Activated CD4-positive, alpha-beta T cell treated with anti-CD3 and anti-CD28 coated beads for 4 hours (primary cell): Measurements from ENCODE around the gene HOMER2.
"Not testable (repeated sequence)": the region's sequence is repeated elsewhere in the genome, so short reads cannot be mapped to it uniquely, and the experiment has no call there.

ENCODE experiments used
- DNase-seq, 2 donors: peaks; one replicate each; pipeline ENCODE4 v3.0.0-alpha.2; 2020

The HOMER2 gene

DNA sequence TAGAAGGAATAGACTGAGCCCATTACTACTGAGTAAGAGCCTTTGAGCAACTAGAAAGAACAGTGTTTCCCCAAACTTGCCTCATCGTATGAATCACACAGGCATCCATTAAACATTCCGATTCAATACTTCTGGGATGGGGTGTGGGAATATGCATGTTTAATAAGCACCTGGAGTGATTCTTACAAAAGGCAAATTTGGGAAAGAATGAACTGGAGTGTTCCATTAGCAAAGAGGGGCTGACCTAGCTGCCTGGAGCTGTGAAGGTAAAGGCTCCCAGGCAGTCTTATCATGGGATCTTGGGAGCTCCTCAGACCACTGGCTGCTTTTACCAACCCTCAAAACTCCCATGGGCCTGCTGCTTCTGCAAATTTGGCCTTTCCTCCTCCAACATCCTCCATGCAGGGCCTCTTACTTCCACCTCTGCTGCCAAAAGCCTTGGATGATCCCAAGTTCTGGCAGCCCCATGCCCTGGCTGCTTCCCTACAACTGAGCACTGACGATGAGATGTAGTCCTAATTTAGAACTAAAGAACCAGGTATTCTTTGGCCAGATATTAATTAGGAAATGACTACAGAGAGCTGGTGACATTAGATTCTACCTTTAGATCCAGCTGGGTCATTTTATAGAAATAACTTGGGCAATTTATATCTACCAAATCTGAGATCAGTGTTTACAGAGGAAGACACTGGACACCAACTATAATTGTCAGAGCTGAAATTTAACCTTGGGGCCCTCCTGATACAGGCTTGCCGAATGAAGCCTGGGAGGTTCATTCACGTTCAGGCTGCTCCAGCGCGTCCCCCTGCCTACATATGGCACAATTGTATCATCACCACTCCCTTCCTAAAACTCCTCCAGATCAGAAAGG, 11.2 kb upstream of the HOMER2 start:
- DNase-seq, result no peak

DNA sequence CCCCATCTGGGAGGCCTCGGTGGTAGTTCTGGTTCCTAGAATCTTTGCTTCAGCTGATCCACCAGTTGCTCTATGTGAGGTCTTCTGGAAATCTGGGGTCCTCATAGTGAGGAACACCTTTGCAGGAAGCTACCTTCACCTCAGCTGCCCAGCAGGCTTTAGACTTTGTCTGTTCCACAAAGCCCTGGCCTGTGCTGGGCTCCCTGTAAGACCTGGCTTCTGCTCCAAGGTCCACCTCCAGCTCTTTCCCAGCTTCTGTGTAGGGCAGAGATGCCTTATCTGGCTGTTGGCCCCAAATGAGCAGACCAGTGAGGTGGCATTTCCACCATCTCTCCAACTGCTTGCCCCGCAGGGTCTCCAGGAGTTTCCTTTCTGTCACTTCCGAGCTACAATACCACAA, 8.2 kb upstream of the HOMER2 start:
- no peak for DNase-seq

GRCh38 chr15:82959423-82959822, 6.9 kb upstream of the HOMER2 start:
- DNase-seq, result no peak

DNA sequence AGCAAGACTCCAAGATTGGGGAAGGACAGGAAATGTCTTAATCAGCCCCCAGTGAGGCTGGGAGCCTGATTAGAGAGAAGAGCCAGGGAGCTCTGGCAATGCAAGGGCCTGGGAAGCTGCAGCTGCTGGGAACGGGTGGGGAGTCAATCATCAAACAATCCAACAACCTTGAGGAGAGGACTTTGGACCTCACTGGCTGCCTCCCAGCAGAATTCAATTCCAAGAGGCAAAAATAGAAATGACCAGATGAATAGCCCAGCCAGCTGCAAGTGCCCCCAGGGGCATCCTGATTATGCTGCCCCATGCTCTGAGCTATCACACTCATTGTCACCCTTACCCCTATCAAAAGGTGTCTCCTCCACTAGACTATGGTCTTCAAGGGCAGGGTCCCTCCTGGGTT, 6.1 kb upstream of the HOMER2 start:
- no peak for DNase-seq

- DNase-seq, result no peak
These were observed 905 bp downstream of the HOMER2 start for GRCh38 chr15:82951472-82952157.

DNA sequence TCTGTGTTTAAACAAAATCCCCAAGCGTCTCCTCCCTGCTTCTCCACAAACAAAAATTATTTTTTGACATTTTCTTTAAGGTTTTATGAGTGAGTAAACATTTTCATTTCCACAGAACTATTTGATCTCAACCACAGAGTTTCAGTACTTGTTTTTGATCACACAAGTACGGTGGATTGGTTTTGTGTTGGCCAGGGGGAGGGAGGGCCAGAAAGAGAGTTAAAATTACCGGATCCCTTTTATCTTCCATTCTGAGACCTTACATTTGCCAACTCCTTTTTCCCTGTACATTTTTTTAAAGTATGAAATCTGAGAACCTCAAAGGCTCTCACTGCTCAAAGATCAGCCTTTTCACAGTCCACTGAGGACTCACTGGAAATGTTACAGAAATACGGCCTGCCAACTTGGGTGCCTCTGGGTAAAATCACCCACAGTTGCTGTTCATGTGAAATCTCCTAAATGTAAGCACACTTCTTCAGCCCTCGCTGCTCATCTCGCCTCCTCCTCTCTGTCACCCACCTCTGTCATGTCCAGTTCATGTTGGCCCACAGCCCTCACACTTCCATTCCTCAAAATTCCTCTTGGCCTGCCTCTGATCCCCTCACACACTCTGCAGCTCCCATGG, 1.7 kb downstream of the HOMER2 start:
- no peak for DNase-seq

- DNase-seq, result no peak
These were observed 2.2 kb downstream of the HOMER2 start for GRCh38 chr15:82950295-82950694.

DNA sequence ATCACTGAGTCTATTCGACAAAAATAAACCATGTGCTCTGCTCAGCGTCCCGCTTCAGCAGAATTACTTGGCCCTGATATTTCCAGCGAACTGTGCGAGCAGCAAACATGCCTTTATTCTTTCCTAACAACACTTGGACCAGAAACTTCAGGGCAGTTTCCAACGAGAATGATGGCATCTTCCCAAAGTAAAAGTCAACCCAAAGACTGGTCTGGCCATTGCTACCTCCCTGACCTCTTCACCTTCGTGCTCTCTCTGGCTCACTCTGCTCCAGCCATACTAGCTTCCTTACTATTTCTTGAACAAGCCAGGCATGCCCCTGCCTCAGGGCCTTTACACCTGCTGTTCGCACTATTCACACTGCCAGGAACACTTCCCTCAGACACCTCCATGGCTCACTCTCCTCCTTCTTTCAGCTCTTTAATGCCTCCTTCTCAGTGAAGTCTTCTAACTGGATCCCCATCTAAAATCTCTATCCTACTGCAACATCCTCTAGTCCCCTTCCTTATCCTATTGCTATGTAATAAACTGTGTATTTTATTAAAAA, 6.3 kb downstream of the HOMER2 start:
- no peak for DNase-seq

- DNase-seq, result no peak
These were observed 7.2 kb downstream of the HOMER2 start for GRCh38 chr15:82945326-82945725.

DNA sequence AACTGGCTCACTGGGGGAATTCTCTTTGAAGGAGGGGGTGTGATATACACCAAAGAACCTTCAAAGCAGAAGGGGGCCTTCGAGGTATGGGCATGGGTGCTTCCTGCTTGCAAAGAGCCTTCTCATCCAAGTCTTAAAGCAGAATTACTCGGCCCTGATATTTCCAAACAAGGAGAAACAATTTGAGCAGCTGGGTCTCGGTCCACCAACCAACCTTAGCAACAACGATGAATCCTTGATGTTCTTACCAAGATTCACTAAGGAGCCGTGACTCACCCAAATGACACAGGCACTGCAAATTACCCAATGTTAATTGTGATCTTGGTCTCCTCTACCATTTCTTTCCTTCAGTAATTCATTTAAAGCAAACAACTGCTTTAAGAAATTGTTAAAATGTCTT, 7.7 kb downstream of the HOMER2 start:
- DNase-seq, result no peak

- no peak for DNase-seq
These were observed 8.5 kb downstream of the HOMER2 start for GRCh38 chr15:82944056-82944455.

GRCh38 chr15:82943176-82943575, 9.3 kb downstream of the HOMER2 start:
- no peak for DNase-seq

DNA sequence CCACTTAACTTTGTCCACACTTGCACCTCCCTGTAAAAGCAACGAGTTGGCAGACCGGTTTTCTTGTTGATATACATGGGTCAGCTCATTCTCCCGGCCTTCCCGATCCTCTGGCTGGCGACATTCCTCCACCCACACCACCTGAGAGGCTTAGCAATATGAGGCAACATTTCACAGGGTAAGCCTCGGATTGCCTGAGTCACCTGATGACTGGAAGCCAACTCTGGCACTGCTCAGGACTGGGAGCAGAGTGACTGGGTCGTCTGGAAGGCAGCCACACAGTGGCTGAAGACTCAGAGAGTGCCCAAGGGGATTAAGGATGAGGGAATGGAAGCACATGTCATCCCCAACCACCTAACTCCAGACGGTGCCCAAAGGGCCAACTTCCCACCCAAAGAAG, 9.8 kb downstream of the HOMER2 start:
- no peak for DNase-seq

DNA sequence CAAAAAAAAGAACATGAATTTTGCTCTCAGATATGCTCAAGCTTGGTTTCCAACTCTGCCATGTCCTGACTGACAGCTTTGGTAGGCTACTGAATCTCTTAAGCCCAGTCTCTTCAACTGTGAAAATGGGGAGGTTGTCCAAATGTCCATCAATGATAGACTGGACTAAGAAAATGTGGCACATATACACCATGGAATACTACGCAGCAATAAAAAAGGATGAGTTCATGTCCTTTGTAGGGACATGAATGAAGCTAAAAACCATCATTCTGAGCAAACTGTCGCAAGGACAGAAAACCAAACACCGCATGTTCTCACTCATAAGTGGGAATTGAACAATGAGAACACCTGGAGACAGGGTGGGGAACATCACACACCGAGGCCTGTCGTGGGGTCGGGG, 12.8 kb downstream of the HOMER2 start:
- not testable (repeated sequence) for DNase-seq

DNA sequence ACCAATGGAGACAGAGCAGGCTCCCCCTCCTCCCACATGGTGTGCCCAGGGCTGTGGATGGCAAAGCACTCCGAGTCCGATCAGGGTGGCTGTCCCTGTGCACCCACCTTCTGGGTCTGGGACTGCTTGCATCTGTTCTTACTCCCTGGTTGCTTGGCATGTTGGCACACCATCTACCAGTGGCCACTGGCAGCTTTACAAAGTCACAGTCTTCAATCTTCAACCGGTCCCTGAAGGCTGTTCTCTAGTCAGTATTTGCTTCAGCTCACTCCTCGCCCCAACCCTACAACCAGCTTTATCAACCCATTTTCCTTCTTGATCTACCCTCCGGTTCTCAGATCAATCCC, 14.8 kb downstream of the HOMER2 start:
- DNase-seq, result no peak

DNA sequence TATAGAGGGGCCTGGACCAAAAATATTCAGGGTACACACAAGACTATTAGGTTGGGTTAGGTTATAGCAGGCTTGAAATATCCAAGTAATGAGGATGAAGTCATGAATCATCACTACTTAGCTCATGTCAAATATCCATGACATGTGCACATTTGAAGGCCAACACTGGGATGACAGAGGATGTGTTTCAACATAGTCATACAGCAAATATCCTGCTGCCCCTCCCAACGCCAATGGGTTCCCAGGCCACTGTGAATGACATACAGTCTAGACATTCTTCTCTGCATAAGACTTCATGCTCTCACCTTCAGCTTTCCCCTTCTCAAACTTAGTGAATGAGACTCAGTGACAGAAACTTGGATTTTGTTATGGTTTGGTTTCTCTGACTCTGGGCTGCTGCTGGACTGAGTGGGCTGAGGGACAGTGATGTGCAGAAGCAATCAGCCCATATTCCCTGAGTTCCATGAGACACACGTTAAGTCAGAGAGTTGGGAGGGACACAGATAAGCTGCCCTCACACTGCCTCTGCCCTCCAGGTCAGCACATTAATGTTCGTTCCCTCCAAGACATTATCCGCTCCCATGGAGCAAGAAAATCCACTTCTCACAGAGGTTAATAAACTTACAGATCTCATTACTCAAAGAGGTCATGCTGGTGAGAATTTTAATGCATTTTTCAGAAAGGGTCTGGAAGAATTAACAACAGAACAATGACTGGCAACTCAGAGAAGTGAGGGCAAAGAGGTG, 15.4 kb downstream of the HOMER2 start:
- DNase-seq, result no peak

GRCh38 chr15:82935382-82935781, 17.1 kb downstream of the HOMER2 start:
- DNase-seq, result no peak

GRCh38 chr15:82934100-82934880, 18.2 kb downstream of the HOMER2 start:
- DNase-seq, result no peak

DNA sequence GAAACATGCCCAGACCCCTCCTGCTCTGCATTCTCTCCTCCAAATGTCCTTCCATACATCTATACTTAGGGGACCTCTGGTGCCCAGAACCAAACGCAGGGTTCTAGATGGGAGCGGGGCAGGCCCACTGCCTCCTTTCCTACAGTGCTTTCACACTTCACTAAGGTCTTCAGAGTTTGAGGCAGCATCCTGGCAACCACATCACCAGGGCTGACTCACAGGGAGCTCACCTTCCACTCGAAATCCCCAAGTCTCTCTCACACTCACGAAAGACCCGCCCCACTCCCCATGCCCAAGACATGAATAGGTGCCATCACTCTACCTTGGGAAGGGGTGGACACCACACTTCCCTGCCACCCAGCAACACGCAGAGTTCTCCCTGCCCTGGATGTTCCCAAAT, 18.9 kb downstream of the HOMER2 start:
- DNase-seq, result no peak

GRCh38 chr15:82931221-82931620, 21.3 kb downstream of the HOMER2 start:
- no peak for DNase-seq

DNA sequence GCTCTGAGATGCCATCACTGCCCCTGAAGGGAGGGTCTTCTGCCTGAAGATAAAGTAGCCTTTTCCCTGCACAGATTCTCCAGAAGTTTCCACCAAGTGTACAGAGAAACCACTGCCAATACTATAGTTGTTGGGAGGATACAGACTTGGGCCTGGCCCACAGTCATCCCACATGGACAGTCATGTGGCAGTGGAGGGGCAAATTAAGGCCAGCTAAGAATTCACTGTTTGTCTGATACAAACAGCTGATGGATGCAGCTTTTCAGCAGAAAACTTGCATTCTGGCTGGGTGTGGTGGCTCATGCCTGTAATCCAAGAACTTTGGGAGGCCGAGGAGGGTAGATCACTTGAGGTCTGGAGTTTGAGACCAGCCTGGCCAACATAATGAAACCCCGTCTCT, 22.1 kb downstream of the HOMER2 start:
- DNase-seq, result no peak

GRCh38 chr15:82928711-82929110, 23.8 kb downstream of the HOMER2 start:
- no peak for DNase-seq
